Hypothalamus (tissue), 51 donors: ENCODE results near the gene TRIM25.

Experiments
- DNase-seq, 51 donors: peaks; one replicate each; lab custom pipeline; 2025; lab: John Stamatoyannopoulos, UW

The TRIM25 gene

GRCh38 chr17:56929362-56929969 is 15.6 kb upstream of the TRIM25 start:
- no peak for DNase-seq

- no peak for DNase-seq
Measured at GRCh38 chr17:56928586-56928985, 14.7 kb upstream of the TRIM25 start.

GRCh38 chr17:56926704-56927103 is 12.9 kb upstream of the TRIM25 start:
- DNase-seq, result no peak

- DNase-seq, result no peak
Measured at GRCh38 chr17:56926270-56926669, 12.4 kb upstream of the TRIM25 start.

- DNase-seq, result no peak
Measured at GRCh38 chr17:56925088-56925487, 11.2 kb upstream of the TRIM25 start.

GRCh38 chr17:56919717-56920116 is 5.9 kb upstream of the TRIM25 start:
- no peak for DNase-seq

GRCh38 chr17:56918916-56919315 is 5.1 kb upstream of the TRIM25 start:
- no peak for DNase-seq

GRCh38 chr17:56917559-56918296 is 3.9 kb upstream of the TRIM25 start:
- DNase-seq, result no peak

- peak in 1 of 51 donors; percentile 22 for DNase-seq
Measured at GRCh38 chr17:56914581-56915273, 878 bp upstream of the TRIM25 start.

- peak in 5 of 51 donors; percentile 28 to 81 (median 46) for DNase-seq
Measured at GRCh38 chr17:56913353-56913866, 439 bp downstream of the TRIM25 start.

GRCh38 chr17:56913000-56913311 is 893 bp downstream of the TRIM25 start:
- no peak for DNase-seq

GRCh38 chr17:56912105-56912999 is 1.5 kb downstream of the TRIM25 start:
- no peak for DNase-seq

- no peak for DNase-seq
Measured at GRCh38 chr17:56910509-56911235, 3.2 kb downstream of the TRIM25 start.

- no peak for DNase-seq
Measured at GRCh38 chr17:56909742-56910508, 3.9 kb downstream of the TRIM25 start.

- peak in 4 of 51 donors; percentile 2 to 37 (median 4) for DNase-seq
Measured at GRCh38 chr17:56908001-56908542, 5.8 kb downstream of the TRIM25 start.

GRCh38 chr17:56903560-56903959 is 10.3 kb downstream of the TRIM25 start:
- DNase-seq, result no peak

- DNase-seq, result no peak
Measured at GRCh38 chr17:56902348-56902747, 11.5 kb downstream of the TRIM25 start.

GRCh38 chr17:56899403-56899802 is 14.4 kb downstream of the TRIM25 start:
- DNase-seq, result no peak

GRCh38 chr17:56898874-56899273 is 15.0 kb downstream of the TRIM25 start:
- DNase-seq, result no peak
